HuH-7.5 (cell line): ENCODE data around the gene EEF1AKMT4.
A peak's percentile ranks its signal among the peaks of the same experiment; 100 is the strongest.

ENCODE experiments used
- DNase-seq: peaks from one replicate; pipeline ENCODE4 v3.0.0; 2011; ENCODE audit warnings: low spot score

Gene EEF1AKMT4

GRCh38 chr3:184249412-184250166, at the start of gene EEF1AKMT4:
TSS of gene EEF1AKMT4 (plus strand) at chr3:184249672. CDS start at chr3:184249695, 23 bp downstream.
- peak; percentile 94 for DNase-seq

- no peak for DNase-seq
Observed at GRCh38 chr3:184200825-184201224, 48.6 kb upstream of the EEF1AKMT4 start.

- no peak for DNase-seq
Observed at GRCh38 chr3:184203526-184203925, 45.9 kb upstream of the EEF1AKMT4 start.

- no peak for DNase-seq
Observed at GRCh38 chr3:184209146-184209923, 40.1 kb upstream of the EEF1AKMT4 start.

- DNase-seq = no peak
Observed at GRCh38 chr3:184211297-184211696, 38.2 kb upstream of the EEF1AKMT4 start.

- no peak for DNase-seq
Observed at GRCh38 chr3:184211718-184212117, 37.8 kb upstream of the EEF1AKMT4 start.

- no peak for DNase-seq
Observed at GRCh38 chr3:184218814-184219213, 30.7 kb upstream of the EEF1AKMT4 start.

- DNase-seq = no peak
Observed at GRCh38 chr3:184222521-184222920, 27.0 kb upstream of the EEF1AKMT4 start.

- no peak for DNase-seq
Observed at GRCh38 chr3:184223946-184224345, 25.5 kb upstream of the EEF1AKMT4 start.

GRCh38 chr3:184227481-184227935, 22.0 kb upstream of the EEF1AKMT4 start:
- peak; percentile 75 for DNase-seq

- DNase-seq = no peak
Observed at GRCh38 chr3:184228376-184229137, 20.9 kb upstream of the EEF1AKMT4 start.

- DNase-seq = peak; percentile 93
Observed at GRCh38 chr3:184229394-184230080, 19.9 kb upstream of the EEF1AKMT4 start, which contains the start of gene VWA5B2. TSS of gene VWA5B2 (plus strand) at chr3:184229585. CDS start at chr3:184230529, 944 bp downstream.

- peak; percentile 85 for DNase-seq
Observed at GRCh38 chr3:184230081-184230602, 19.3 kb upstream of the EEF1AKMT4 start.

GRCh38 chr3:184230603-184231528, 18.6 kb upstream of the EEF1AKMT4 start:
- no peak for DNase-seq

- DNase-seq = no peak
Observed at GRCh38 chr3:184231671-184232070, 17.8 kb upstream of the EEF1AKMT4 start.

- DNase-seq = no peak
Observed at GRCh38 chr3:184233127-184233843, 16.2 kb upstream of the EEF1AKMT4 start.

GRCh38 chr3:184234224-184234623, 15.2 kb upstream of the EEF1AKMT4 start:
- DNase-seq = no peak

- no peak for DNase-seq
Observed at GRCh38 chr3:184234671-184235380, 14.6 kb upstream of the EEF1AKMT4 start.
